GM12878 (cell line): ENCODE measurements around the gene ADAMTS13. TPM values are rescaled to one million over a fixed set of nuclear protein-coding genes. Genes with fewer than 3 reads are reported as not detected.

Experiments
- ASH2L ChIP-seq: fragments of 300-600, 200-600 bp; sonication (generic); IDR thresholded peaks from 2 replicates; pipeline ENCODE4 v1.6.1; 2017; ENCODE audit warnings: low read depth, mild to moderate bottlenecking, borderline replicate concordance
- CREM ChIP-seq: IDR thresholded peaks from 2 replicates; pipeline ENCODE4 v1.6.1; 2014; ENCODE audit warnings: antibody characterized with exemption, low read depth
- EP300 ChIP-seq, 2 experiments: fragments of 150-350 bp in 1 of 2; IDR thresholded peaks; 2 replicates each; pipeline ENCODE4 v1.6.1; 2011 to 2012; ENCODE audit warnings: low read depth in 2 of 2, low read length in 2 of 2, borderline replicate concordance in 1 of 2, improper control_type of control experiment in 1 of 2, inconsistent platforms in 1 of 2; ENCODE audit not compliant: control insufficient read depth in 1 of 2
- ESRRA ChIP-seq: IDR thresholded peaks from 2 replicates; pipeline ENCODE4 v1.6.1; 2012; ENCODE audit warnings: mild to moderate bottlenecking, low read length, improper control_type of control experiment
- HCFC1 ChIP-seq: fragments of 150-350 bp; IDR thresholded peaks from 2 replicates; pipeline ENCODE4 v1.6.1; 2014; ENCODE audit warnings: low read length
- KDM1A ChIP-seq: fragments of 200-600 bp; sonication (generic); IDR thresholded peaks from 2 replicates; pipeline ENCODE4 v1.6.1; 2016; ENCODE audit warnings: borderline replicate concordance
- MEF2B ChIP-seq: fragments of 450-650 bp; IDR thresholded peaks from 2 replicates; pipeline ENCODE4 v1.6.1; 2018; ENCODE audit warnings: mild to moderate bottlenecking, moderate library complexity; ENCODE audit not compliant: partially characterized antibody, poor library complexity, severe bottlenecking
- MTA2 ChIP-seq: fragments of 450-650 bp; IDR thresholded peaks from 2 replicates; pipeline ENCODE4 v1.6.1; 2016; ENCODE audit warnings: low read depth, mild to moderate bottlenecking, moderate library complexity
- STAT1 ChIP-seq: fragments of 450-650 bp; conservative IDR thresholded peaks from 2 replicates; pipeline ENCODE4 v1.6.1; 2014; ENCODE audit warnings: antibody characterized with exemption, mild to moderate bottlenecking
- TBL1XR1 ChIP-seq: IDR thresholded peaks from 2 replicates; pipeline ENCODE4 v1.6.1; 2012; ENCODE audit warnings: low read depth, low read length, improper control_type of control experiment
- ZNF217 ChIP-seq: fragments of 450-650 bp; IDR thresholded peaks from 2 replicates; pipeline ENCODE4 v1.6.1; 2017; ENCODE audit warnings: antibody characterized with exemption, mild to moderate bottlenecking
- polyA plus RNA-seq, 11 experiments: library from polyadenylated mRNA; depleted of rRNA in 4 of 11; unstranded in 6 of 11; stranded (reverse) in 5 of 11; fragments of >200 nt; fragmentation: Nextera tagmentation in 4 of 11; fragmentation: Illumina TruSeq in 1 of 11; extraction: Ambion mirVana in 4 of 11; extraction: Trizol in 1 of 11; gene quantifications; 1 replicate in 1 of 11; 2 replicates in 10 of 11; pipeline versions ENCODE4 v1.2.1 to v1.2.3, GENCODE V29; 2011 to 2016; ENCODE audit warnings: inconsistent platforms in 2 of 11, missing spikeins in 2 of 11, low read depth in 1 of 11
- total RNA-seq, 4 experiments: library from RNA; depleted of rRNA in 3 of 4; stranded (reverse); fragments of >200 nt in 3 of 4; fragmentation: Illumina TruSeq in 1 of 4; extraction: Trizol in 1 of 4; gene quantifications; 2 replicates each; pipeline versions ENCODE4 v1.2.1 to v1.2.3, GENCODE V29; 2013 to 2021
- TF ChIP-seq, protein P1 (sequence below): IDR thresholded peaks from 2 replicates; pipeline ENCODE4 v1.6.1; 2011; ENCODE audit warnings: borderline replicate concordance, low read depth, mild to moderate bottlenecking, moderate library complexity, mixed read lengths, low read length; ENCODE audit not compliant: insufficient read depth; ENCODE audit errors: extremely low read length
- TF ChIP-seq, protein P2 (sequence below): fragments of 450-650 bp; IDR thresholded peaks from 2 replicates; pipeline ENCODE4 v1.6.1; 2017; ENCODE audit warnings: mild to moderate bottlenecking, moderate library complexity
- TF ChIP-seq, protein P3 (sequence below): fragments of 450-650 bp; IDR thresholded peaks from 2 replicates; pipeline ENCODE4 v1.6.1; 2017; ENCODE audit warnings: low read depth, mild to moderate bottlenecking, moderate library complexity
- TF ChIP-seq, protein P4 (sequence below): fragments of 450-650 bp; IDR thresholded peaks from 2 replicates; pipeline ENCODE4 v1.6.1; 2016; ENCODE audit warnings: mild to moderate bottlenecking, moderate library complexity, borderline replicate concordance
- TF ChIP-seq, protein P5 (sequence below): fragments of 150-350 bp; IDR thresholded peaks from 2 replicates; pipeline ENCODE4 v1.6.1; 2014; ENCODE audit warnings: mild to moderate bottlenecking, low read depth, low read length

ADAMTS13 gene
- total and polyA plus RNA-seq, 10 of the 15 experiments (the other 5 are each of a cell fraction or from before 2014, with no cell fraction given): 0.08 to 2.4 (median 0.28) TPM

DNA sequence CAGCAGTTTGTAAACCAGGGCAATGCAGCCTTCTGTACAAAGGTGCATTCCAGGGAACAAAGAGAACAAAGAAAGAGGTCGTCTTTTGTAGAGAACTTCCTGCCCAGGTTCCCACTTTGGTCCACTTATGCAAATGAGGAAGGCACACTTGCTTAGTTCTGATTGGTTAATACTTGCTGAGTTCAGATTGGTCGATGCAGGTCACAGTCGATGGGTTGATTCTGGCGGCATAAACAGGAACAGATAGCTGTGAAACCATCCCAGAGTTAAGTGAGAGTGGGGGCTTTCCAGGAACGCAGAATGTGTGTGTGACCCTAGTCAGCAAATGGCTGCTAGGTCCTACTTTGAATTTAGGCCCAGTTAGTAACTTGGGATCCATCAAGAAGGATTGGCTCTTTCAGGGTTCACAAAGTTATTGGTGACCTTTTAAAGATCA lies 1.8 kb upstream of the ADAMTS13 start (continued):
- TF ChIP-seq, protein P1, sequence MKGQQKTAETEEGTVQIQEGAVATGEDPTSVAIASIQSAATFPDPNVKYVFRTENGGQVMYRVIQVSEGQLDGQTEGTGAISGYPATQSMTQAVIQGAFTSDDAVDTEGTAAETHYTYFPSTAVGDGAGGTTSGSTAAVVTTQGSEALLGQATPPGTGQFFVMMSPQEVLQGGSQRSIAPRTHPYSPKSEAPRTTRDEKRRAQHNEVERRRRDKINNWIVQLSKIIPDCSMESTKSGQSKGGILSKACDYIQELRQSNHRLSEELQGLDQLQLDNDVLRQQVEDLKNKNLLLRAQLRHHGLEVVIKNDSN: no peak
- TF ChIP-seq, protein P2, sequence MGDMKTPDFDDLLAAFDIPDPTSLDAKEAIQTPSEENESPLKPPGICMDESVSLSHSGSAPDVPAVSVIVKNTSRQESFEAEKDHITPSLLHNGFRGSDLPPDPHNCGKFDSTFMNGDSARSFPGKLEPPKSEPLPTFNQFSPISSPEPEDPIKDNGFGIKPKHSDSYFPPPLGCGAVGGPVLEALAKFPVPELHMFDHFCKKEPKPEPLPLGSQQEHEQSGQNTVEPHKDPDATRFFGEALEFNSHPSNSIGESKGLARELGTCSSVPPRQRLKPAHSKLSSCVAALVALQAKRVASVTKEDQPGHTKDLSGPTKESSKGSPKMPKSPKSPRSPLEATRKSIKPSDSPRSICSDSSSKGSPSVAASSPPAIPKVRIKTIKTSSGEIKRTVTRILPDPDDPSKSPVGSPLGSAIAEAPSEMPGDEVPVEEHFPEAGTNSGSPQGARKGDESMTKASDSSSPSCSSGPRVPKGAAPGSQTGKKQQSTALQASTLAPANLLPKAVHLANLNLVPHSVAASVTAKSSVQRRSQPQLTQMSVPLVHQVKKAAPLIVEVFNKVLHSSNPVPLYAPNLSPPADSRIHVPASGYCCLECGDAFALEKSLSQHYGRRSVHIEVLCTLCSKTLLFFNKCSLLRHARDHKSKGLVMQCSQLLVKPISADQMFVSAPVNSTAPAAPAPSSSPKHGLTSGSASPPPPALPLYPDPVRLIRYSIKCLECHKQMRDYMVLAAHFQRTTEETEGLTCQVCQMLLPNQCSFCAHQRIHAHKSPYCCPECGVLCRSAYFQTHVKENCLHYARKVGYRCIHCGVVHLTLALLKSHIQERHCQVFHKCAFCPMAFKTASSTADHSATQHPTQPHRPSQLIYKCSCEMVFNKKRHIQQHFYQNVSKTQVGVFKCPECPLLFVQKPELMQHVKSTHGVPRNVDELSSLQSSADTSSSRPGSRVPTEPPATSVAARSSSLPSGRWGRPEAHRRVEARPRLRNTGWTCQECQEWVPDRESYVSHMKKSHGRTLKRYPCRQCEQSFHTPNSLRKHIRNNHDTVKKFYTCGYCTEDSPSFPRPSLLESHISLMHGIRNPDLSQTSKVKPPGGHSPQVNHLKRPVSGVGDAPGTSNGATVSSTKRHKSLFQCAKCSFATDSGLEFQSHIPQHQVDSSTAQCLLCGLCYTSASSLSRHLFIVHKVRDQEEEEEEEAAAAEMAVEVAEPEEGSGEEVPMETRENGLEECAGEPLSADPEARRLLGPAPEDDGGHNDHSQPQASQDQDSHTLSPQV: no peak; the same call in 1 of the 2 replicates
- TF ChIP-seq, protein P3, sequence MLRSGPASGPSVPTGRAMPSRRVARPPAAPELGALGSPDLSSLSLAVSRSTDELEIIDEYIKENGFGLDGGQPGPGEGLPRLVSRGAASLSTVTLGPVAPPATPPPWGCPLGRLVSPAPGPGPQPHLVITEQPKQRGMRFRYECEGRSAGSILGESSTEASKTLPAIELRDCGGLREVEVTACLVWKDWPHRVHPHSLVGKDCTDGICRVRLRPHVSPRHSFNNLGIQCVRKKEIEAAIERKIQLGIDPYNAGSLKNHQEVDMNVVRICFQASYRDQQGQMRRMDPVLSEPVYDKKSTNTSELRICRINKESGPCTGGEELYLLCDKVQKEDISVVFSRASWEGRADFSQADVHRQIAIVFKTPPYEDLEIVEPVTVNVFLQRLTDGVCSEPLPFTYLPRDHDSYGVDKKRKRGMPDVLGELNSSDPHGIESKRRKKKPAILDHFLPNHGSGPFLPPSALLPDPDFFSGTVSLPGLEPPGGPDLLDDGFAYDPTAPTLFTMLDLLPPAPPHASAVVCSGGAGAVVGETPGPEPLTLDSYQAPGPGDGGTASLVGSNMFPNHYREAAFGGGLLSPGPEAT: peak; percentile 96
- TF ChIP-seq ZNF217 (no peak), HCFC1 (no peak), ESRRA (no peak), TBL1XR1 (no peak), MTA2 (0 out of 2 replicates have a peak, but pooled peaks have one; percentile 26), STAT1 (no peak), ASH2L (no peak), EP300 (IDR thresholded peaks at IDR 0.05; ENCODE audit: borderline replicate concordance in 1 of 2, control insufficient read depth in 1 of 2, low read depth in 2 of 2, low read length in 2 of 2) (peak in 1 of 2 experiments; percentile 51; a peak in 1 of 4 replicates), KDM1A (no peak), MEF2B (peak; percentile 13), CREM (peak; percentile 31; the same call in 1 of the 2 replicates)
- TF ChIP-seq, protein P4, sequence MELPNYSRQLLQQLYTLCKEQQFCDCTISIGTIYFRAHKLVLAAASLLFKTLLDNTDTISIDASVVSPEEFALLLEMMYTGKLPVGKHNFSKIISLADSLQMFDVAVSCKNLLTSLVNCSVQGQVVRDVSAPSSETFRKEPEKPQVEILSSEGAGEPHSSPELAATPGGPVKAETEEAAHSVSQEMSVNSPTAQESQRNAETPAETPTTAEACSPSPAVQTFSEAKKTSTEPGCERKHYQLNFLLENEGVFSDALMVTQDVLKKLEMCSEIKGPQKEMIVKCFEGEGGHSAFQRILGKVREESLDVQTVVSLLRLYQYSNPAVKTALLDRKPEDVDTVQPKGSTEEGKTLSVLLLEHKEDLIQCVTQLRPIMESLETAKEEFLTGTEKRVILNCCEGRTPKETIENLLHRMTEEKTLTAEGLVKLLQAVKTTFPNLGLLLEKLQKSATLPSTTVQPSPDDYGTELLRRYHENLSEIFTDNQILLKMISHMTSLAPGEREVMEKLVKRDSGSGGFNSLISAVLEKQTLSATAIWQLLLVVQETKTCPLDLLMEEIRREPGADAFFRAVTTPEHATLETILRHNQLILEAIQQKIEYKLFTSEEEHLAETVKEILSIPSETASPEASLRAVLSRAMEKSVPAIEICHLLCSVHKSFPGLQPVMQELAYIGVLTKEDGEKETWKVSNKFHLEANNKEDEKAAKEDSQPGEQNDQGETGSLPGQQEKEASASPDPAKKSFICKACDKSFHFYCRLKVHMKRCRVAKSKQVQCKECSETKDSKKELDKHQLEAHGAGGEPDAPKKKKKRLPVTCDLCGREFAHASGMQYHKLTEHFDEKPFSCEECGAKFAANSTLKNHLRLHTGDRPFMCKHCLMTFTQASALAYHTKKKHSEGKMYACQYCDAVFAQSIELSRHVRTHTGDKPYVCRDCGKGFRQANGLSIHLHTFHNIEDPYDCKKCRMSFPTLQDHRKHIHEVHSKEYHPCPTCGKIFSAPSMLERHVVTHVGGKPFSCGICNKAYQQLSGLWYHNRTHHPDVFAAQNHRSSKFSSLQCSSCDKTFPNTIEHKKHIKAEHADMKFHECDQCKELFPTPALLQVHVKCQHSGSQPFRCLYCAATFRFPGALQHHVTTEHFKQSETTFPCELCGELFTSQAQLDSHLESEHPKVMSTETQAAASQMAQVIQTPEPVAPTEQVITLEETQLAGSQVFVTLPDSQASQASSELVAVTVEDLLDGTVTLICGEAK: 0 out of 2 replicates have a peak, but pooled peaks have one; percentile 1
- TF ChIP-seq, protein P5, sequence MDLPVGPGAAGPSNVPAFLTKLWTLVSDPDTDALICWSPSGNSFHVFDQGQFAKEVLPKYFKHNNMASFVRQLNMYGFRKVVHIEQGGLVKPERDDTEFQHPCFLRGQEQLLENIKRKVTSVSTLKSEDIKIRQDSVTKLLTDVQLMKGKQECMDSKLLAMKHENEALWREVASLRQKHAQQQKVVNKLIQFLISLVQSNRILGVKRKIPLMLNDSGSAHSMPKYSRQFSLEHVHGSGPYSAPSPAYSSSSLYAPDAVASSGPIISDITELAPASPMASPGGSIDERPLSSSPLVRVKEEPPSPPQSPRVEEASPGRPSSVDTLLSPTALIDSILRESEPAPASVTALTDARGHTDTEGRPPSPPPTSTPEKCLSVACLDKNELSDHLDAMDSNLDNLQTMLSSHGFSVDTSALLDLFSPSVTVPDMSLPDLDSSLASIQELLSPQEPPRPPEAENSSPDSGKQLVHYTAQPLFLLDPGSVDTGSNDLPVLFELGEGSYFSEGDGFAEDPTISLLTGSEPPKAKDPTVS: no peak
